Superior temporal gyrus (tissue), 1 donor: Measurements from ENCODE around the gene TAF10.

Experiments used
- DNase-seq: peaks from one replicate; pipeline ENCODE4 v3.0.0-alpha.2; 2016; ENCODE audit errors: extremely low spot score

TAF10 gene

GRCh38 chr11:6625156-6625831, 13.3 kb upstream of the TAF10 start:
- no peak for DNase-seq

GRCh38 chr11:6623391-6624363, 11.7 kb upstream of the TAF10 start:
- DNase-seq: no peak

GRCh38 chr11:6622261-6623171, 10.5 kb upstream of the TAF10 start:
- no peak for DNase-seq

GRCh38 chr11:6621711-6622211, 9.7 kb upstream of the TAF10 start:
- DNase-seq: no peak

GRCh38 chr11:6620636-6621035, 8.6 kb upstream of the TAF10 start:
- no peak for DNase-seq

- DNase-seq: peak; percentile 99
These were observed 7.2 kb upstream of the TAF10 start, which contains the start of gene TPP1 for GRCh38 chr11:6619004-6619745. Gene TPP1, minus strand, starts transcription at chr11:6619422. Its CDS starts 22 bp downstream, at chr11:6619400.

- peak; percentile 71 for DNase-seq
These were observed 6.3 kb upstream of the TAF10 start for GRCh38 chr11:6618117-6619003.

GRCh38 chr11:6617315-6617781, 5.3 kb upstream of the TAF10 start:
- DNase-seq: no peak

GRCh38 chr11:6616596-6617250, 4.7 kb upstream of the TAF10 start:
- no peak for DNase-seq

GRCh38 chr11:6615882-6616585, 4.0 kb upstream of the TAF10 start:
- no peak for DNase-seq

GRCh38 chr11:6615046-6615445, 3.0 kb upstream of the TAF10 start:
- DNase-seq: no peak

- DNase-seq: no peak
These were observed 2.4 kb upstream of the TAF10 start for GRCh38 chr11:6614446-6614845.

- DNase-seq: no peak
These were observed 1.5 kb upstream of the TAF10 start for GRCh38 chr11:6613496-6613895.

- DNase-seq: no peak
These were observed 128 bp downstream of the TAF10 start for GRCh38 chr11:6611963-6612212.

GRCh38 chr11:6611092-6611962, 689 bp downstream of the TAF10 start:
- DNase-seq: no peak

- no peak for DNase-seq
These were observed 1.4 kb downstream of the TAF10 start for GRCh38 chr11:6610591-6610990.

- DNase-seq: no peak
These were observed 2.5 kb downstream of the TAF10 start for GRCh38 chr11:6609502-6610015.
